GM12878 (cell line): Measurements from ENCODE around the gene NACC1. TPM values are rescaled to one million over a fixed set of nuclear protein-coding genes. Genes with fewer than 3 reads are reported as not detected.

Experiments used
- ATAC-seq: fragments of 200-7000 bp; cut with Tn5 transposase; 3 replicates; pipeline ENCODE4 v1.9.1; 2020; ENCODE audit warnings: mild to moderate bottlenecking, moderate library complexity
- BruUV-seq: library from RNA; stranded (reverse); fragments of 400-500 nt; replicated peaks from 2 replicates; lab custom pipeline; 2021; lab: Mats Ljungman, UMichigan
- CTCF ChIA-PET: fragments of 300-600 bp; sonication (Branson Sonifier 250); formaldehyde crosslinking; extraction: SDS; loops from one replicate; lab custom pipeline; 2021; ENCODE audit warnings: inconsistent platforms; lab: Yijun Ruan, JAX
- POLR2A ChIA-PET: fragments of 350-600 bp; formaldehyde crosslinking; extraction: SDS; loops from one replicate; lab custom pipeline; 2021; ENCODE audit warnings: inconsistent platforms; lab: Charles Lee
- RAD21 ChIA-PET: fragments of 300-600 bp; sonication (Branson Sonifier 250); formaldehyde crosslinking; loops from one replicate; lab custom pipeline; 2023; ENCODE audit warnings: antibody characterized with exemption; ENCODE audit not compliant: unreplicated experiment; lab: Charles Lee
- SMC1A ChIA-PET: fragments of 300-600 bp; sonication (Branson Sonifier 250); formaldehyde crosslinking; loops from one replicate; lab custom pipeline; 2023; ENCODE audit not compliant: unreplicated experiment, uncharacterized antibody; lab: Charles Lee
- DNase-seq: peaks from one replicate; pipeline ENCODE4 v3.0.0-alpha.2; 2011; ENCODE audit warnings: low read depth, low spot score
- FAIRE-seq: peaks from 3 replicates; lab custom pipeline; 2011; peaks lifted over from hg19 to GRCh38; lab: Jason Lieb, UNC
- H2AFZ ChIP-seq: 2 replicates; pipeline ENCODE4 v1.6.0; 2011; ENCODE audit warnings: low read depth, low read length, control low read depth; ENCODE audit not compliant: control insufficient read depth
- H3K27ac ChIP-seq: 2 replicates; pipeline ENCODE4 v1.5.1; 2011; ENCODE audit warnings: control low read depth; ENCODE audit not compliant: control insufficient read depth, insufficient read depth
- H3K27me3 ChIP-seq, 2 experiments: replicated peaks in 1 of 2; 2 replicates each; pipeline versions ENCODE4 v1.6.0 to v1.6.1; 2011; ENCODE audit warnings: low read length in 1 of 2; ENCODE audit not compliant: control insufficient read depth in 2 of 2, insufficient read depth in 2 of 2
- H3K36me3 ChIP-seq, 2 experiments: 2 replicates each; pipeline ENCODE4 v1.5.1; 2011; ENCODE audit warnings: low read length in 1 of 2; ENCODE audit not compliant: control insufficient read depth in 2 of 2, insufficient read depth in 2 of 2
- H3K4me1 ChIP-seq: 2 replicates; pipeline ENCODE4 v1.6.1; 2011; ENCODE audit warnings: mild to moderate bottlenecking, low read length, moderate library complexity, mixed read lengths; ENCODE audit not compliant: control insufficient read depth, insufficient read depth
- H3K4me2 ChIP-seq: 2 replicates; pipeline ENCODE4 v1.6.0; 2011; ENCODE audit warnings: control low read depth; ENCODE audit not compliant: control insufficient read depth, insufficient read depth
- H3K4me3 ChIP-seq: fragments of 200-600 bp; sonication (generic); 2 replicates; pipeline ENCODE4 v1.5.1; 2016
- H3K79me2 ChIP-seq: 2 replicates; pipeline ENCODE4 v1.6.0; 2011; ENCODE audit warnings: low read length; ENCODE audit not compliant: control insufficient read depth, insufficient read depth
- H3K9ac ChIP-seq: 2 replicates; pipeline ENCODE4 v1.8.0; 2011; ENCODE audit warnings: low read length, control low read depth, mixed read lengths; ENCODE audit not compliant: control insufficient read depth, insufficient read depth
- H3K9me3 ChIP-seq: replicated peaks from 3 replicates; pipeline ENCODE4 v1.5.1; 2011; ENCODE audit warnings: mild to moderate bottlenecking, low read length; ENCODE audit not compliant: control insufficient read depth, insufficient read depth
- H4K20me1 ChIP-seq: 2 replicates; pipeline ENCODE4 v1.6.0; 2011; ENCODE audit not compliant: control insufficient read depth, insufficient read depth
- E4F1 ChIP-seq: fragments of 450-650 bp; IDR thresholded peaks from 2 replicates; pipeline ENCODE4 v1.6.1; 2018; ENCODE audit warnings: borderline replicate concordance, mild to moderate bottlenecking; ENCODE audit not compliant: partially characterized antibody
- HDAC2 ChIP-seq: fragments of 200-600 bp; sonication (generic); IDR thresholded peaks from 2 replicates; pipeline ENCODE4 v1.6.1; 2017
- HDAC6 ChIP-seq: fragments of 200-600 bp; sonication (generic); IDR thresholded peaks from one replicate; pipeline ENCODE4 v1.8.0; 2017; ENCODE audit warnings: antibody characterized with exemption; ENCODE audit not compliant: unreplicated experiment
- IKZF2 ChIP-seq, 2 experiments: fragments of 450-650 bp; IDR thresholded peaks; 2 replicates each; pipeline ENCODE4 v1.6.1; 2017; ENCODE audit warnings: mild to moderate bottlenecking in 2 of 2, moderate library complexity in 2 of 2
- MEF2A ChIP-seq: IDR thresholded peaks from 2 replicates; pipeline ENCODE4 v1.6.1; 2011; ENCODE audit warnings: low read depth, mild to moderate bottlenecking, low read length, moderate library complexity; ENCODE audit not compliant: insufficient read depth
- MXI1 ChIP-seq: fragments of 150-350 bp; IDR thresholded peaks from 2 replicates; pipeline ENCODE4 v1.6.1; 2011; ENCODE audit warnings: low read depth, mild to moderate bottlenecking, inconsistent platforms, low read length, improper control_type of control experiment
- STAT3 ChIP-seq: IDR thresholded peaks from 2 replicates; pipeline ENCODE4 v1.6.1; 2011; ENCODE audit warnings: low read depth, low read length, improper control_type of control experiment
- ZBTB11 ChIP-seq: fragments of 450-650 bp; formaldehyde crosslinking; IDR thresholded peaks from 2 replicates; pipeline ENCODE4 v1.5.0; 2022; ENCODE audit warnings: mild to moderate bottlenecking, missing genetic modification characterization
- ZNF687 ChIP-seq: fragments of 450-650 bp; IDR thresholded peaks from 2 replicates; pipeline ENCODE4 v1.6.1; 2017; ENCODE audit warnings: mild to moderate bottlenecking, moderate library complexity
- WGBS: methylation state at CpG from one replicate; pipeline ENCODE4 v1.1.6; 2016; ENCODE audit warnings: low lambda C conversion rate; ENCODE audit not compliant: insufficient replicate concordance, insufficient coverage; ENCODE audit errors: missing lambda C conversion rate; 5-methylcytosine and 5-hydroxymethylcytosine counted together
- in situ Hi-C: fragments of 300-500 bp; cut with MboI; formaldehyde crosslinking; loops from 9 replicates; pipeline ENCODE4 v1.14.3; 2018; ENCODE audit warnings: mixed read lengths
- intact Hi-C: fragments of 100-400 bp; cut with micrococcal nuclease; formaldehyde crosslinking; loops from one replicate; pipeline ENCODE4 v1.14.2; 2022; ENCODE audit not compliant: unreplicated experiment
- polyA plus RNA-seq, 11 experiments: library from polyadenylated mRNA; depleted of rRNA in 4 of 11; unstranded in 6 of 11; stranded (reverse) in 5 of 11; fragments of >200 nt; fragmentation: Nextera tagmentation in 4 of 11; fragmentation: Illumina TruSeq in 1 of 11; extraction: Ambion mirVana in 4 of 11; extraction: Trizol in 1 of 11; gene quantifications; 1 replicate in 1 of 11; 2 replicates in 10 of 11; pipeline versions ENCODE4 v1.2.1 to v1.2.3, GENCODE V29; 2011 to 2016; ENCODE audit warnings: inconsistent platforms in 2 of 11, missing spikeins in 2 of 11, low read depth in 1 of 11
- total RNA-seq, 4 experiments: library from RNA; depleted of rRNA in 3 of 4; stranded (reverse); fragments of >200 nt in 3 of 4; fragmentation: Illumina TruSeq in 1 of 4; extraction: Trizol in 1 of 4; gene quantifications; 2 replicates each; pipeline versions ENCODE4 v1.2.1 to v1.2.3, GENCODE V29; 2013 to 2021

Gene NACC1
- total and polyA plus RNA-seq, 10 of the 15 experiments (the other 5 are each of a cell fraction or from before 2014, with no cell fraction given) = 0.18 to 120 (median 19.2) TPM

- H3K27me3 ChIP-seq = no peaks in the 10 kb centered on the region
- ChIA-PET SMC1A (no interaction called here), CTCF (interaction anchor here (0.6 kb wide), 1 partner anchor 100 kb away, joined by 3 read pairs; no protein-coding TSS in a partner anchor)
- H3K4me1 ChIP-seq = no peaks in the 10 kb centered on the region
- no peak overlapping the region for H3K4me3 ChIP-seq
- no peak for ATAC-seq
- no peak overlapping the region for H2AFZ ChIP-seq
- peaks cover 11 to 32% of the 10 kb centered on the region in 2 experiments for H3K36me3 ChIP-seq
- no peak overlapping the region for H3K4me2 ChIP-seq
- no peaks in the 10 kb centered on the region; the same call in 1 of the 2 replicates for H4K20me1 ChIP-seq
- TF ChIP-seq HDAC2 = no peak
- TF ChIP-seq ZNF687 = no peak
- no peak for TF ChIP-seq MXI1
- no peak for TF ChIP-seq ZBTB11 (CRISPR knock-in tag)
- TF ChIP-seq STAT3 = no peak
- TF ChIP-seq HDAC6 = no peak
- TF ChIP-seq MEF2A = no peak
- TF ChIP-seq E4F1 = no peak
- no peak for TF ChIP-seq IKZF2 (IDR thresholded peaks at IDR 0.05)
- TF ChIP-seq, all 136 proteins: peak for 0
- 96% methylated on average over 3 of the region's 3 CpGs for WGBS
- Histone ChIP-seq H3K9ac (no peak overlapping the region), H3K27ac (no peak overlapping the region), H3K79me2 (peaks cover 2% of the 10 kb centered on the region), H3K9me3 (no peaks in the 10 kb centered on the region)
- FAIRE-seq (no peak), DNase-seq (no peak)
- BruUV-seq = no TSS peak
- intact Hi-C loops = no loop called here
- POLR2A ChIA-PET = no interaction called here
- RAD21 ChIA-PET = no interaction called here
- in situ Hi-C loops = no loop called here
These were observed 16.6 kb downstream of the NACC1 start for GRCh38 chr19:13134626-13135025.
